HG02610 (cell line): ENCODE data around the gene KLF16.
"Not testable (repeated sequence)": the region's sequence is repeated elsewhere in the genome, so short reads cannot be mapped to it uniquely, and the experiment has no call there.

Experiments used
- ATAC-seq: cut with Tn5 transposase; IDR thresholded peaks from one replicate; pipeline ENCODE4 v1.9.1; 2021; ENCODE audit warnings: mild to moderate bottlenecking, moderate library complexity; ENCODE audit not compliant: unreplicated experiment

KLF16 gene

DNA sequence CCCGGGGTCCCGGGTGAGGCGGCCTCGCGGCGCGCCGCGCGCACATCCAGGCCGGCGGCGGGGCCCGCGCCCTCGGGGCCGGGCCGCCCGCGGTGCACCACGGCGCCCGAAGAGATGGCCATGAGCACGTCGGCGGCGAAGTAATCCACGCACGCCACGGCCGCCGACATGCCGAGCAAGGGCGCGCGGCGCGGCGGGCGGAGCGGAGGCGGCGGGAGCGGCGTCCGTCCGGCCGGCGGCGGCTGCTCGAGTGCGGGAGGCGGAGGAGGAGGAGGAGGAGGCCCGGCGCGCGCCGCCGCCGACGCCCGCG is at the start of gene KLF16:
TSS of gene KLF16 (minus strand) at position 252 of the 310 bp plus-strand sequence. CDS start at position 170, 82 bp downstream.
- peak; percentile 2 for ATAC-seq

DNA sequence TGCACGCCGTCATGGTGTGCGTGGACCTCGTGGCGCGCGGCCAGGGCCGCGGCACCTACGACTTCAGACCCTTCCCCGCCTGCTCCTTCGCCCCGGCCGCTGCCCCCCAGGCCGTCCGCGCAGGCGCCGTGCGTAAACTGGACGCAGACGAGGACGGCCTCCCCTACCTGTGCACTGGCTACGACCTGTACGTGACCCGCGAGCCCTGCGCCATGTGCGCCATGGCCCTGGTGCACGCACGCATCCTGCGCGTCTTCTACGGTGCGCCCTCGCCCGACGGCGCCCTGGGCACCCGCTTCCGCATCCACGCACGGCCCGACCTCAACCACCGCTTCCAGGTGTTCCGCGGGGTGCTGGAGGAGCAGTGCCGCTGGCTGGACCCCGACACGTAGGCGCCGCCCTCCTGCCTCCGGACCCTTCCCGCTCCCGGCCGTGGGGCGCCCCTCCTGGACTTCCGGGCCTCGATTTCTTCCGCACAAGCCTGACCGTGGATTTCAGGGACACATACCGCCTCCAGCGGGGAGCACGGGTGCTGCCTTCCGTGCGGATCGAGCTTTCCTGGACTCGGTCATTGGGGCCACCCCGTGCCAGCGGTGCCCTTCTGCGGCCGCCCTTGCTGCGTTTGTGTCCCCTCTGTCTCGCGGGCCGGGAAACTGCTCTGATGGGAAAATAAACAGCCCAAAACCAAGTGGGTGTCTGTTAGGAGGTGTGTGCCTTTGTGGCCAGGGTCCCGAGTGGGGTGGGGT is 49.6 kb upstream of the KLF16 start:
- no peak for ATAC-seq

DNA sequence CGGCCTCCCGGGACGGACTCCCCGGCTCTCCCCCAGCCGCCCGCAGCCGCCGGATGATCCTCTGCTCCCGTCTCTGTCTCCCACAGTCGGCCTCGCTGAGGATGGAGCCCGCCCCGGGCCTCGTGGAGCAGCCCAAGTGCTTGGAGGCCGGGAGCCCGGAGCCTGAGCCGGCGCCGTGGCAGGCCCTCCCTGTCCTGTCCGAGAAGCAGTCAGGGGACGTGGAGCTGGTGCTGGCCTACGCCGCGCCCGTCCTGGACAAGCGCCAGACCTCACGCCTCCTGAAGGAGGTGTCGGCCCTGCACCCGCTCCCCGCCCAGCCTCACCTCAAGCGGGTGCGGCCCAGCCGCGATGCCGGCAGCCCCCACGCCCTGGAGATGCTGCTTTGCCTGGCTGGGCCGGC is 48.6 kb upstream of the KLF16 start:
- ATAC-seq = no peak

DNA sequence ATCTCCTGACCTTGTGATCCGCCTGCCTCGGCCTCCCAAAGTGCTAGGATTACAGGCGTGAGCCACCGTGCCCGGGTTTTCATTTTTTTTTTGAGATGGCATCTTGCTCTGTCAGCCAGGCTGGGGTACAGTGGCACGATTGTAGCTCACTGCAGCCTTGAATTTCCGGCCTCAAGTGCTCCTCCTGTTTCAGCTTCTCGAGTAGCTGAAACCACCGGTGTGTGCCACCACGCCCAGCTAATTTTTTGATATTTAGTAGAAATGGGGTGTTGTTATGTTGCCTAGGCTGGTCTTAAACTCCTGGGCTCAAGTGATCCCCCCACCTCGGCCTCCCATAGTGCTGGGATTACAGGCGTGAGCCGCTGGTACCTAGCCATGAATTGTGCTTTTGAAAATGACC is 47.7 kb upstream of the KLF16 start:
- no peak for ATAC-seq

DNA sequence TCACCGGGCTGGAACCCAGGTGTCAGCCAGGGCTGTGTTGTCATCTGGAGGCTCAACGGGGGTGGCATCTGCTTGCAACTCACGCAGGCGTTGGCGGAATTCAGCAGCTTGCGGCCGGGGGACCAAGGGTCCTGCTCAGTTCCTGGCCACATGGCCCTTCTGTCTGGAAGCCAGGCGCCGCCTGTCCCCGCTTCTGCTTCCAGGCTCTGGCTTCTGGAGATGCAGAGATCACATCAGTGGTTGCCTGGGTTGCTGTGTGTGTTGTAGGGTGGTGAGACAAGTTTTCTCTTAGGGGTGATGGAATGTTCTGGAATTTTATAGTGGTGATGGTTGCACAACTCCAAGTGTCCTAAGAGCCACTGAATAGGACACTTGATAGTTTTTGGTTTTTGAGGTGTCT is 46.8 kb upstream of the KLF16 start:
- ATAC-seq = no peak

DNA sequence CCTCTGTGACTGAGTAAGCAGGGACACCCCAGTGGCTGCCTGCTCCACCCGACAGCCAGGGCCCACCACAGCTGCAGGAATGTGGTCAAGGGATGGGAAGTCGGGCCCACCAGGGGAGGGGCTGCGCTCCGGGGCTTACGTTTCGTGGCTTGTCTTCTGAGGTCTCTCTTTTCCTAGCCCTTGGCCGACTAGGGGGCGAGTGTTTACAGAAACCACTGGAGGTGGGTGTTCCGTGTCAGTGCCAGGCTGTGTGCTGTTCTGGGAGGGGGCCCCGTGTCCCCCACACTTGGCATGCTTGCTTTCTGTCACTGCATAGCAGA is 46.3 kb upstream of the KLF16 start:
- no peak for ATAC-seq

DNA sequence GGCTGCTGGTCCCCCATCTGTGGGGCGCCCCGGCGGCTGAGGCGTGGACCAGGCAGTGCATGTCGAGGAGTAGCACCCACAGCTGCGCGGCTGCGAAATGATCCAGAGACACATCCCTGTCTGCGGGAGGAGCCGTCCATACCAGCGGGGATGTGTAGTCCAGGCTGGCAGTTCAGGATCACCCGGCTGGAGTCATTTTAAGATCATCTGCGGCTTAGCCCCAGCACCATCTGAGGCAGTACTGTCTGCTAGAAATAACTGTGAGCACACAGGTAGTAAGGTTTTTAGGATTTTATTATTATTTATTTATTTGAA is 44.9 kb upstream of the KLF16 start:
- no peak for ATAC-seq

DNA sequence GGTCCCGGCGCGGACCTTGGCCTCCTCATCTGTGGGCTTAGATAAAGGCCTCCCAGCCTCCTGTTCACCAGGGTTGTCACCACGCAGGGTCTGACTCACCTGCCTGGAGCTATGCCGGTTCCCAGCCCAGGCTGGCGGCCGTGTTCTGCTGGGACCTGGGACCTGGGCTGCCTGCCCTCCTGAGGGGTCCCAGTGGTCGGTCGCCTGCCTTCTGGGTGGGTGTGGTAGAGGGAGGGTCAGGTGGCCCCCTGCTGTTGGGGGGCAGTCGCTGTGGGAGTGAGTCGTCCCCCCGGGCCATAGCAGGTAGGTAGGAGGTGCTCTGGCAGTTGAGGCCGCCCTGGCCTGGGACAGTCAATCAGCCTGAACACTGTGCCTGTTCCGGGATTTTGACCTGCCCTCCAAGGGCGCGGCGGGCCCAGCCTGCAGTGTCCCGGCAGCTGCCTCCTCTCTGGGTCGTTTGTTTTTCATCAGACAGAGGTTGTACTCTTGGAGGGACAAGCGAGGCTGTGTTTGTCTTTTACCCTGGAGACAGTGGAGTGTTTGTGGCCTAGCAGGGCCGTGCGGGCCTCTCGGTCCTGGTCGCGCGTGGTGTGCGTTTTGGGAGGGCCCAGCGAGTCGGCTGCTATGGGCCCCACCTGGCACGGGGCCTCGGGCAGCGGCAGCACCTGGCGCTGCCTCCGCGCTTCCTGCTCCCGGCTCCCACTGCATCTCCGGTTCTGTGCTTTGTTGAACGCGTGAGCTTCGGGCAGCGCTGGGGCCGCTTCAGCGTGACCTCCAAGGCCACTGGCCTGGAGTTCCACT is 44.4 kb upstream of the KLF16 start:
- no peak for ATAC-seq

DNA sequence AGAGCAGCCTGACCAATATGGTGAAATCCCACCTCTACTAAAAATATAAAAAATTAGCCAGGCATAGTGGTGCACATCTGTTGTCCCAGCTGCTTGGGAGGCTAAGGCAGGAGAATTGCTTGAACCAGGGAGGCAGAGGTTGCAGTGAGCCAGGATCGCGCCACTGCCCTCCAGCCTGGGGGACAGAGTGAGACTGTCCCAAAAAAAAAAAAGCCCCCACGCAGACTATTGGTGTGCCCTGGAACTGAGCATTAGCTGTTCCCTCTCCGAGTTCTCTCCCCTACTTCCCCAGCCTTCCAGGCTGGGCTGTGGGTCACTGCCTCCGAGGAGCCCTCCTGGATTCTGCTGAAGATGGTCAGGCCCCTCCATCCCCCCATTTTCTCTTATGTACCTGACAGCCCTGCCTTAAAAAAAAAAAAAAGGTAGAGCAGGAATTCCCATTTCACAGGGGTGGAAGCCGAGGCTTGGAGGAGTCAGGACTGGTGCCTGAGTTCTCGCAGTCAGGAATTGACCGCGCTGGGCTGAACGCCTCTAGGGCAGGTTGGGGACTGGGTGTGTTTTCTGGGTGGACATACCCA is 43.7 kb upstream of the KLF16 start:
- ATAC-seq = no peak

DNA sequence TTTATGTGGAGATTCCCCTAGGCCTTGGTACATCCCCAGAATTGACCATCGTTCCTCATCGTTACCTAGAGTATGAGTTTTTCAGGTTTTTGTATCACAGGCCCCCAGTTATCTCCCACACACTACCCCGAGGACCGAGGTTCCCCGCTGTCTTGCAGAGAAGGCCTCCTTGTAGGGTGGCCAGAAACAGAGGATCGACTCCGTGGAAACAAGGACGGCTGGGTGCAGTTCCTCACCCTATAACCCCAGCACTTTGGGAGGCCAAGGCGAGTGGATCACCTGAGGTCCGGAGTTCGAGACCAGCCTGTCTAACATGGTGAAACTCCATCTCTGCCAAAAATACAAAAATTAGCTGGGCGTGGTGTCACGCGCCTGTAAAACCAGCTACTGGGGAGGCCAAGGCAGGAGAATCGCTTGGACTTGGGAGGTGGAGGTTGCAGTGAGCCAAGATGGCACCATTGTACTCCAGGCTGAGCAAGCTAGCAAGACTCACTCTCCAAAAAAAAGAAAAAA is 42.5 kb upstream of the KLF16 start:
- no peak for ATAC-seq

DNA sequence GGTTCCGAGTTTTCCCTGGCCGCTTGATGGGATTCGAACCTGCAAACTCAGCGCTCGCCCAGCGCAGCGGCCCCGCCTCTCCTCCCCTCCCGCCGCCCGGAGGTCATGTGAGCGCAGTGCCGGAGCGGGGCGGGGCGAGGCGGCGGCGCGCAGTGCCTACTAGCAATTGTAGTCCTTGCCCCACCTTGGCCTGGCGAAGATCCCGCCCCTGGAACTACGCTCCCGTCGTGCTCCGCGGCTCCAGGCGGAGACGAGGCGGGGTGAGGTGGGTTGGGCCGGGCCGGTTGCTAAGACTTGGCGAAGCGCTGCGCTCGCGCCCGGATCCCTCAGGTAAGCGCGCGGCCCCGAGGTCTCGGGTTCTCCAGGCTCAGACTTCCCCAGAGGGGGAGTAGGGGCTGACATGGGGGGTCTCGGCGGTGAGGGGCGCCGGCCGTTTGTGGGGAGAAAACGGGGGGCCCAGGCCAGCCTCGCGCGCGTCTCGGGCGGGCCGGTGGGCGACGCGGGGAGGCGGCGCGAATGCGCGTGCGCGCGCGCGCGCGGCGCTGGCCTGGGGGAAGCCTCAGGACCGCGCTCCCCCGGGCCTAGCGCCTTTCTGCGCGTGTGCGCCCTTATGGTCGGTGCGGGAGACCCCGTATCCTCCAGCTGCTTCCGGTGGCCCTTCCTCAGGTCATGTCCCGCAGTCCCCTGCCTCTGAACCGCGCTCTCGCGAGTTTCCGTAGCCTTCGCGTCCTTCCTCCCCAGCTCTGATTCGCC is 41.9 kb upstream of the KLF16 start, which contains the start of the genes ADAT3 and SCAMP4:
TSS of gene ADAT3 (plus strand) at position 290 of the 753 bp plus-strand sequence. CDS start 6,649 bp downstream, outside the sequence.
TSS of gene SCAMP4 (plus strand) at position 290 of the 753 bp plus-strand sequence. CDS start 9,621 bp downstream, outside the sequence.
- ATAC-seq = peak; percentile 73

DNA sequence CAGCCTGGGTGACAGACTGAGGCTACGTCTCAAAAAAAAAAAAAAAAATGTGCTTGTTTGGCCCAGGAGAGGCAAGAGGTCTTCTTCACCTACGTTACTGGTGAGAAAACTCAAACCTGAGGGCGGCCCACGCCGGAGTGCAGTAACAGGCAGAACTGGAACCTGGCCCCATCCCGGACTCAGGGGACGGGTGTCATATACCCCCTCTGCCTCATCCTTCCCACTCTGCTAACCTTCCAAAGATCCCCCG is 41.4 kb upstream of the KLF16 start:
- no peak for ATAC-seq

DNA sequence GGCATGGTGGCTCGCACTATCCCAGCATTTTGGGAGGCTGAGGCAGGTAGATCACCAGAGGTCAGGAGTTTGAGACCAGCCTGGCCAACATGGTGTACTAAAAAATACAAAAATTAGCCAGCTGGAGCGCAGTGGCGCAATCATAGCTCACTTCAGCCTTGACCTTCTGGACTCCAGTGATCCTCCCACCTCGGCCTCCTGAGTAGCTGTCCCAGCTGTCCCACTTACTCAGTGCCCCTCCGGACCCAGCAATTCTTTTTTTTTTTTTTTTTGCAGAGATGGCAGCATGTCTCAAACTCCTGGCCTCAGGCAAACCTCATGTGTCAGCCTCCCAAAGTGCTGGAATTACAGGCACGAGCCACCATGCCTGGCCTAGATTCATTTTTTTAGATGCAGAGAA is 39.5 kb upstream of the KLF16 start:
- ATAC-seq = no peak

DNA sequence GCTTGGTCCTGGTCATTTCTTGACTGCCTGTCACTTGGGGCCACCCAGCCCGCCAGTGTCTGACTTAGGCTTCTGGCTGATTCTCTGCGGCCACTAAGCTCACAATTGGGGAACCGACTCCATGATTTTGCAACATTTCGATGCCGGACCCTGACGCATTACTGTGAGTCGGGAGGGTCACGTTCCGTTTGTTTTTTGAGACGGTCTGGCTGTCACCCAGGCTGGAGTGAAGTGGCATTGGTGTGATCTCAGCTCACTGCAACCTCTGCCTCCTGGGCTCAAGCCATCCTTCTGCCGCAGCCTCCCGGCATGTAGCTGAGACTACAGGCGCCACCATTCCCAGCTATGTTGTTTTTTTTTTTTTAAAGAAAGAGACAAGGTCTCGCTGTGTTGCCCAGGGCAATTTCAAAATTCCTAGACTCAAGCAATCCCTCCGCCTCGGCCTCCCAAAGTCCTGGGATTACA is 38.6 kb upstream of the KLF16 start:
- no peak for ATAC-seq

DNA sequence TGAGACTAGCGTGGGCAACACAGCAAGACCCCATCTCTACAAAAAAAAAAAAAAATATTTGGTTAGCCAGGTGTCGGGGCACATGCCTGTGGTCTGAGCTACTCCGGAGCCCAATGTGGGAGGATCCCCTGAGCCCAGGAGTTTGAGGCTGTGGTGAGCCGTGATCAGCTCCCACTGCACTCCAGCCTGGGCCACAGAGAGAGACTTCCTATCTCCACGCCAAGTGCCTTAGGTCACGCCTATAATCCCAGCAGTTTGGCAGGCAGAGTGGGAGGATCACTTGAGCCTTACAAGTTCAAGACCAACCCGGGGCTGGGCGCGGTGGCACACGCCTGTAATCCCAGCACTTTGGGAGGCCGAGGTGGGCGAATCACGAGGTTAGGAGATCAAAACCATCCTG is 33.1 kb upstream of the KLF16 start:
- ATAC-seq = no peak

DNA sequence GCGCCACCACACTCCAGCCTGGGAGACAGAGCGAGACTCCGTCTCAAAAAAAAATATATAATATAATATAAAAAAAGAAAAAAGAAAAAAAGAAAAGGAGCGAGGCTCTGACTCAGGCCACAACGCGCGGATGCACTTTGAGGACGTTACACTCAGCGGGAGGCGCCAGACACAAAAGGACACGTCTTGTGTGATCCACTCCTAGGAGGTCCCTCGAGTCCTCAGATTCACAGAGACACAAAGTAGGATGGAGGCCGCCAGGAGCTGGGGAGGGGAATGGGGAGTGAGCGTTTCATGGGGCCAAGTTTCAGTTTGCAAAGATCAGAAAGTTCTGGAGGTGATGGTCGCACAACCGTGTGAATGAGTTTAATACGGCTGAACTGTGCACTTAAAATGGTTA is 30.4 kb upstream of the KLF16 start:
- ATAC-seq = no peak

DNA sequence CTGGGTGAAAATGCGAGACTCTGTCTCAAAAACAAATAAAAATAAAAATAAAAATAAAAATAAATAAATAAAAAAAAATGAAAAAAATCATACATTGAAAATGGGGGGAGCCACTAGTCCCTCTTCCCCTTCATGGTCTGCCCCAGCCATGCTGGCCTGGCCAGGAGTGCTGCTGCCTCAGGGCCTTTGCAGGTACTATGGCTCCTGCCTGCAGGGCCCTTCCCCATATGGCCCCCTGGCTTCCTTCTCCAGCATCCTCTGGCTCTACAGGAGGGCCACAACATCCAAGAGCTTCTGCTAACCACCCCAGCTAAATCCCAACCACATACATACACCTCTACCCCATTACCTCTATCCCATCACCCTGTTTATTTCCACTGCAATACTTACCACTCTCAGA is 26.5 kb upstream of the KLF16 start:
- ATAC-seq = no peak

DNA sequence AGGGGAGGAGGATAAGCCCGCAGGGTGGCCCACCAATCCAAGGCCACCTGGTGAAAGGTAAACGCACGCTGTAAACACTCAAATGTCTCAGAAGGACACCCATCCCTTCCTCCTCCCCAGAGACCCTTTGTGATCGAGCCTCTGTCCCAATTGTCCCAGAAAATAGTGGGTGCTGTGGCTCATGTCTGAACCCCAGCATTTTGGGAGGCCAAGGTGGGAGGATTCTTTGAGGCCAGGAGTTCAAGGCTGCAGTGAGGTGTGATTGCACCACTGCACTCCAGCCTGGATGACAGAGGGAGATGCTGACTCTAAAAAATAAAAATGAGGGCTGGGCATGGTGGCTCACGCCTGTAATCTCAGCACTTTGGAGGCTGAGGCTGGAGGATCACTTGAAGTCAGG is 25.0 kb upstream of the KLF16 start:
- ATAC-seq = no peak

DNA sequence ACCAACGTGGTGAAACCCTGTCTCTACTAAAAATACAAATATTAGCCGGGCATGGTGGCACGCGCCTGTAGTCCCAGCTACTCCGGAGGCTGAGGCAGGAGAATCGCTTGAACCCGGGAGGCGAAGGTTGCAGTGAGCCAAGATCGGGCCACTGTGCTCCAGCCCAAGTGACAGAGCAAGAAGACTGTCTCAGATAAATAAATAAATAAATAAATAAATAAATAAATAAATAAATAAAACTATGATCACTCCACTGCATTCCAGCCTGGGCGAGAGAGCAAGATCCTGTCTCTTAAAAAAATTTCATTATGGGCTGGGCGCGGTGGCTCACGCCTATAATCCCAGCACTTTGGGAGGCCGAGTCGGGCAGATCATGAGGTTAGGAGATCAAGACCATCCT is 23.0 kb upstream of the KLF16 start:
- ATAC-seq = not testable (repeated sequence)

DNA sequence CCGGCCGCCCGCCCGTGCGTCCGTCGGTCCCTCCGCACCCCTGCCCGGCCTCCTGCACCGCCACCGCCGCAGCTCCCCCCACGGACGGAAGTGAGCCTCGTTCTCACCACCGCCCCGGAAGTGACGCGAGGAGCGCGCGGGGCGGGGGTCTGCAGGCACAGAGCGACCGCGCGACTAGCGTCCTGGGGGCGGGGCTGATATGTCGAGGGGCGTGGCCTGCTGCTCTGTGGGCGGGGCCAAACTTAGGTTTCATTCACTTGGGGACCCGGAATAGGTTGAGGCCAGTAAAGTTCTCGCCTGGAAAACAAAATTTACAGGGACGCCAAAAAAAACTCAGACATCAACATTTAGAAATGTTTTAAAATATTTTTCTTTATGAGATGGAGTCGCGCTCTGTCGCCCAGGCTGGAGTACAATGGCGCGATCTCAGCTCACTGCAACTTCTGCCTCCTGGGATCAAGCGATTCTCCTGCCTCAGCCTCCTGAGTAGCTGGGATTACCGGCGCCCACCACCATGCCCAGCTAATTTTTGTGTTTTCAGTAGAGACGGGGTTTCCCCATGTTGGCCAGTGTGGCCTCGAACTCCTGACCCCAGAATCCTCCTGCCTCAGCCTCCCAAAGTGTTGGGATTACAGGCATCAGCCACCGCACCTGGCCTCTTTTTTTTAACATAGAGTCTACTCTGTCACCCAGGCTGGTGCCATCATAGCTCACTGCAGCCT is 22.2 kb upstream of the KLF16 start, which contains the start of gene ABHD17A:
TSS of gene ABHD17A (minus strand) at position 99 of the 722 bp plus-strand sequence. CDS start 3,930 bp downstream, outside the sequence.
- ATAC-seq = peak; percentile 71
